K562 (cell line): Measurements from ENCODE around the gene RAMP2. TPM values are rescaled to one million over a fixed set of nuclear protein-coding genes. Genes with fewer than 3 reads are reported as not detected.
A peak's percentile ranks its signal among the peaks of the same experiment; 100 is the strongest.

Experiments used
- GATAD2B ChIP-seq: fragments of 450-650 bp; IDR thresholded peaks from 2 replicates; pipeline ENCODE4 v1.6.1; 2017; ENCODE audit warnings: mild to moderate bottlenecking, borderline replicate concordance
- MEF2D ChIP-seq: conservative IDR thresholded peaks from 2 replicates; pipeline ENCODE4 v1.6.1; 2016; ENCODE audit warnings: low read depth, missing genetic modification characterization, missing compliant biosample characterization
- MTA2 ChIP-seq: fragments of 450-650 bp; IDR thresholded peaks from 2 replicates; pipeline ENCODE4 v1.6.1; 2016; ENCODE audit warnings: low read depth
- PML ChIP-seq: IDR thresholded peaks from 2 replicates; pipeline ENCODE4 v1.6.1; 2012; ENCODE audit warnings: low read length, inconsistent platforms
- PTRF ChIP-seq: fragments of 450-650 bp; IDR thresholded peaks from 2 replicates; pipeline ENCODE4 v1.6.1; 2016; ENCODE audit warnings: mild to moderate bottlenecking, missing genetic modification characterization, missing compliant biosample characterization
- SIX5 ChIP-seq, 2 experiments: IDR thresholded peaks; 2 replicates each; pipeline ENCODE4 v1.6.1; 2011; ENCODE audit warnings: low read length in 2 of 2, borderline replicate concordance in 1 of 2, low read depth in 1 of 2, mild to moderate bottlenecking in 1 of 2, moderate library complexity in 1 of 2; ENCODE audit not compliant: insufficient read depth in 1 of 2
- TAL1 ChIP-seq: fragments of 450-650 bp; IDR thresholded peaks from 2 replicates; pipeline ENCODE4 v1.6.1; 2016; ENCODE audit warnings: mild to moderate bottlenecking
- ZNF431 ChIP-seq: sonication (generic); formaldehyde crosslinking; IDR thresholded peaks from 2 replicates; pipeline ENCODE4 v1.8.0; 2022; ENCODE audit warnings: mild to moderate bottlenecking, missing genetic modification reagents
- polyA plus RNA-seq, 8 experiments: library from polyadenylated mRNA; depleted of rRNA in 4 of 8; stranded (reverse) in 5 of 8; unstranded in 3 of 8; fragments of >200 nt; fragmentation: Nextera tagmentation in 2 of 8; fragmentation: Illumina TruSeq in 1 of 8; extraction: Ambion mirVana in 2 of 8; extraction: Trizol in 1 of 8; gene quantifications; 2 replicates each; pipeline versions ENCODE4 v1.2.1 to v1.2.3, GENCODE V29; 2011 to 2014; ENCODE audit warnings: inconsistent platforms in 1 of 8, missing spikeins in 1 of 8
- total RNA-seq, 7 experiments: library from RNA; depleted of rRNA in 6 of 7; stranded (reverse); fragments of >200 nt in 6 of 7; fragmentation: Illumina TruSeq in 2 of 7; extraction: Trizol in 2 of 7; gene quantifications; 2 replicates each; pipeline versions ENCODE4 v1.2.1 to v1.2.3, GENCODE V29; 2011 to 2021; ENCODE audit warnings: low replicate concordance in 1 of 7
- TF ChIP-seq, protein P1 (sequence below): fragments of 250-450 bp; sonication (Bioruptor Pico); IDR thresholded peaks from 2 replicates; pipeline ENCODE4 v1.5.0; 2021; ENCODE audit warnings: mild to moderate bottlenecking, moderate library complexity
- TF ChIP-seq, protein P2 (sequence below), 2 experiments: IDR thresholded peaks in 1 of 2; conservative IDR thresholded peaks in 1 of 2; 2 replicates each; pipeline ENCODE4 v1.6.1; 2016; ENCODE audit warnings: low read depth in 2 of 2, mild to moderate bottlenecking in 1 of 2, missing compliant biosample characterization in 1 of 2, missing genetic modification characterization in 1 of 2, moderate library complexity in 1 of 2
- TF ChIP-seq, protein P3 (sequence below): fragments of 450-650 bp; IDR thresholded peaks from 2 replicates; pipeline ENCODE4 v1.6.1; 2016; ENCODE audit warnings: borderline replicate concordance
- TF ChIP-seq, protein P4 (sequence below): fragments of 200-400 bp; formaldehyde crosslinking; IDR thresholded peaks from 2 replicates; pipeline ENCODE4 v1.6.1; 2017; ENCODE audit warnings: mild to moderate bottlenecking, low read depth, low read length, moderate library complexity
- TF ChIP-seq, protein P5 (sequence below): fragments of 450-650 bp; IDR thresholded peaks from 2 replicates; pipeline ENCODE4 v1.7.0; 2016; ENCODE audit warnings: borderline replicate concordance

RAMP2 gene
- total and polyA plus RNA-seq, 9 of the 15 experiments (the other 6 are each of a cell fraction or from before 2014, with no cell fraction given): not detected

DNA sequence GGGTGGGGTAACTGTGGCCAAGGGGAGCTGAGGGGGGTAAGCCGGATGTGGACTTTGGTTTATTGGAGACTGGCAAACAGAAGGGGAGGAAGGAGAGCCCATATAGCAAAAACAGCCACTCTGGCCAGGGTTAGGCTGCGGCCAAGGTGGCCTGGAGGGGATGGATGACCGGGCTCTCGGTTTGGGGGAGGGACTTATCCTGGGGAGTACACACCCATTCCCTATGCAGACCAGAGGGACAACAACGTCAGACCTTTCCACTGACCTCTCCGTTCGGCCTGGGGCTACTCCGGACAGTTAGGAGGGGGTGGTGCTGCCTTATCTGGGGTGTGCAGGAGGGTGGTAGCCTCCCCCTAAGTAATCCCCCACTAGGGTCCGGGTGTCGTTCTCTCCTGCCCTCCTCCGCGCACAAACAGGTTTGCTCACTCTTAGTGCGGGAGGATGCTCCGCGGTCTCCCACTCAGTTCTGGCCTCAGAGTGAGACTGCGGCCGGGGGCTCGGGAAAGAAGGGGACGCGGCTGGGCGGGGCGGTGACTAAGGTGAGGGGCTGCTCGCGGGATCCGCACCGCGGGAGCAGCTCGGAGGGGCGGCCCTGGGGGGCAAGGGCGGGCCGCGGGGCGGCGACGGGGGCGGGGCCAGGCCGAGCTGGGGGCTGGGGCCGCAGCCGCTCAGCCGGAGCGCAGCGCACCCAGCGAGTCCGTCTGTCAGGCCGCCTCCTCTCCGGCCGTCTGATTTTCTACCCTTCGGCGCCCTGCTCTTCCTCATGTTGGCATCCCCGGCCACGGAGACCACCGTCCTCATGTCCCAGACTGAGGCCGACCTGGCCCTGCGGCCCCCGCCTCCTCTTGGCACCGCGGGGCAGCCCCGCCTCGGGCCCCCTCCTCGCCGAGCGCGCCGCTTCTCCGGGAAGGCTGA, 19.2 kb downstream of the RAMP2 start, which contains the start of gene WNK4 (continued):
- TF ChIP-seq, protein P1, sequence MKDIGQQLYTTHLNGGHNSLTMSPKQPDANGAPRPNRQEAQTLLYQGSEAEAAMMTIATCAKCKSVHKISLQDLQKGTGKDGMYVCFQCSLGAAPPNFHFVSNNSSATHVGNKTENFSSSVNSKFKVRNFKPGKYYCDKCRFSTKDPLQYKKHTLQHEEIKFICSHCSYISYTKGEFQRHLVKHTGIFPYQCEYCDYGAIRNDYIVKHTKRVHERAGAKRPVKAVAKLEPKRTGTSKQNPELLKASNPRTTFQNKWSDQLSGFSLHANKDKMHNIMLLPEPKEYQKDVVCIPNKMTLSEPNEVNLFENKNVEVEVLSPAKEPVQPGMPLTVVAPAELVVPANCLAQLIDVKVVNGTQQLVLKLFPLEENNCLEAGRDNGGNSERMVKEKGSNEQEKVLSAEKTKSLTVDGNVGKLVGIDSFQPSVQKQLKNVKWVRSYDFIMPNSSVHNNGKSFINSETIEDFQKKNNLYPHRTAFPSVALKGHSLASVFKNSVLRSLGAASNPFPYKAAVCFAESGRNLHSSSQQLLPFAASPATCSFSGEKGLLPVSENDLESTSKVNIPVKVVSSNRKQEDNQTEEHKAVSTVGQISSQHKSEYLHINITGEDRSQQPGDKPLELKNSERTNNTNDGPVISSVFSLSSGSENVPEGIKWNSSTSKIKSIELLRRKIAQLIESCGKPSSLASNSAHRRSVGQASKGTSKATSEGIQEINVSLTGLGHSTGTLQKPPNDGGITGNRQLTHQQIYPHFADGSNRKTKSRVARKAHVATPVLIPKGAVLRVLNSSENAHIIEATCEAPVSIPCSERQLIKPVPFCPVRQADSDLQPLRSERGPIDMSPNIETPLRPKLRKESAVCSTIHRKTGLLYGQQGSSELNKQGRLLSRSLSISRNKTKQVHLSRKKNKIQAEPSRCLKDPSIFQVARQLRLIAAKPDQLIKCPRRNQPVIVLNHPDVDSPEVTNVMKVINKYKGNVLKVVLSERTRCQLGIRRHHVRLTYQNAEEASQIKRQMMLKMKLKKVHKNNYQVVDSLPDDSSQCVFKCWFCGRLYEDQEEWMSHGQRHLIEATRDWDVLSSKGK (CRISPR knock-in tag): no peak
- TF ChIP-seq GATAD2B (peak; percentile 89), TAL1 (peak; percentile 90), SIX5 (IDR thresholded peaks at IDR 0.05; ENCODE audit: borderline replicate concordance in 1 of 2, insufficient read depth in 1 of 2, low read depth in 1 of 2, low read length in 2 of 2) (no peak), ZNF431 (no peak), PML (peak; percentile 86), MTA2 (peak; percentile 86), PTRF (tag) (no peak), MEF2D (tag) (no peak)
- TF ChIP-seq, protein P2, sequence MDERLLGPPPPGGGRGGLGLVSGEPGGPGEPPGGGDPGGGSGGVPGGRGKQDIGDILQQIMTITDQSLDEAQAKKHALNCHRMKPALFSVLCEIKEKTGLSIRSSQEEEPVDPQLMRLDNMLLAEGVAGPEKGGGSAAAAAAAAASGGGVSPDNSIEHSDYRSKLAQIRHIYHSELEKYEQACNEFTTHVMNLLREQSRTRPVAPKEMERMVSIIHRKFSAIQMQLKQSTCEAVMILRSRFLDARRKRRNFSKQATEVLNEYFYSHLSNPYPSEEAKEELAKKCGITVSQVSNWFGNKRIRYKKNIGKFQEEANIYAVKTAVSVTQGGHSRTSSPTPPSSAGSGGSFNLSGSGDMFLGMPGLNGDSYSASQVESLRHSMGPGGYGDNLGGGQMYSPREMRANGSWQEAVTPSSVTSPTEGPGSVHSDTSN (CRISPR knock-in tag; IDR thresholded peaks at IDR 0.05; ENCODE audit: low read depth): no peak
- TF ChIP-seq, protein P2 (tag; conservative IDR thresholded peaks at IDR 0.05; ENCODE audit: low read depth): no peak
- TF ChIP-seq, protein P3, sequence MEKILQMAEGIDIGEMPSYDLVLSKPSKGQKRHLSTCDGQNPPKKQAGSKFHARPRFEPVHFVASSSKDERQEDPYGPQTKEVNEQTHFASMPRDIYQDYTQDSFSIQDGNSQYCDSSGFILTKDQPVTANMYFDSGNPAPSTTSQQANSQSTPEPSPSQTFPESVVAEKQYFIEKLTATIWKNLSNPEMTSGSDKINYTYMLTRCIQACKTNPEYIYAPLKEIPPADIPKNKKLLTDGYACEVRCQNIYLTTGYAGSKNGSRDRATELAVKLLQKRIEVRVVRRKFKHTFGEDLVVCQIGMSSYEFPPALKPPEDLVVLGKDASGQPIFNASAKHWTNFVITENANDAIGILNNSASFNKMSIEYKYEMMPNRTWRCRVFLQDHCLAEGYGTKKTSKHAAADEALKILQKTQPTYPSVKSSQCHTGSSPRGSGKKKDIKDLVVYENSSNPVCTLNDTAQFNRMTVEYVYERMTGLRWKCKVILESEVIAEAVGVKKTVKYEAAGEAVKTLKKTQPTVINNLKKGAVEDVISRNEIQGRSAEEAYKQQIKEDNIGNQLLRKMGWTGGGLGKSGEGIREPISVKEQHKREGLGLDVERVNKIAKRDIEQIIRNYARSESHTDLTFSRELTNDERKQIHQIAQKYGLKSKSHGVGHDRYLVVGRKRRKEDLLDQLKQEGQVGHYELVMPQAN: no peak
- TF ChIP-seq, protein P4, sequence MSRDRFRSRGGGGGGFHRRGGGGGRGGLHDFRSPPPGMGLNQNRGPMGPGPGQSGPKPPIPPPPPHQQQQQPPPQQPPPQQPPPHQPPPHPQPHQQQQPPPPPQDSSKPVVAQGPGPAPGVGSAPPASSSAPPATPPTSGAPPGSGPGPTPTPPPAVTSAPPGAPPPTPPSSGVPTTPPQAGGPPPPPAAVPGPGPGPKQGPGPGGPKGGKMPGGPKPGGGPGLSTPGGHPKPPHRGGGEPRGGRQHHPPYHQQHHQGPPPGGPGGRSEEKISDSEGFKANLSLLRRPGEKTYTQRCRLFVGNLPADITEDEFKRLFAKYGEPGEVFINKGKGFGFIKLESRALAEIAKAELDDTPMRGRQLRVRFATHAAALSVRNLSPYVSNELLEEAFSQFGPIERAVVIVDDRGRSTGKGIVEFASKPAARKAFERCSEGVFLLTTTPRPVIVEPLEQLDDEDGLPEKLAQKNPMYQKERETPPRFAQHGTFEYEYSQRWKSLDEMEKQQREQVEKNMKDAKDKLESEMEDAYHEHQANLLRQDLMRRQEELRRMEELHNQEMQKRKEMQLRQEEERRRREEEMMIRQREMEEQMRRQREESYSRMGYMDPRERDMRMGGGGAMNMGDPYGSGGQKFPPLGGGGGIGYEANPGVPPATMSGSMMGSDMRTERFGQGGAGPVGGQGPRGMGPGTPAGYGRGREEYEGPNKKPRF: no peak
- TF ChIP-seq, protein P5, sequence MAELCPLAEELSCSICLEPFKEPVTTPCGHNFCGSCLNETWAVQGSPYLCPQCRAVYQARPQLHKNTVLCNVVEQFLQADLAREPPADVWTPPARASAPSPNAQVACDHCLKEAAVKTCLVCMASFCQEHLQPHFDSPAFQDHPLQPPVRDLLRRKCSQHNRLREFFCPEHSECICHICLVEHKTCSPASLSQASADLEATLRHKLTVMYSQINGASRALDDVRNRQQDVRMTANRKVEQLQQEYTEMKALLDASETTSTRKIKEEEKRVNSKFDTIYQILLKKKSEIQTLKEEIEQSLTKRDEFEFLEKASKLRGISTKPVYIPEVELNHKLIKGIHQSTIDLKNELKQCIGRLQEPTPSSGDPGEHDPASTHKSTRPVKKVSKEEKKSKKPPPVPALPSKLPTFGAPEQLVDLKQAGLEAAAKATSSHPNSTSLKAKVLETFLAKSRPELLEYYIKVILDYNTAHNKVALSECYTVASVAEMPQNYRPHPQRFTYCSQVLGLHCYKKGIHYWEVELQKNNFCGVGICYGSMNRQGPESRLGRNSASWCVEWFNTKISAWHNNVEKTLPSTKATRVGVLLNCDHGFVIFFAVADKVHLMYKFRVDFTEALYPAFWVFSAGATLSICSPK: no peak
